PC-9 (cell line): ENCODE measurements around the gene MMAB. TPM values are rescaled to one million over a fixed set of nuclear protein-coding genes. Genes with fewer than 3 reads are reported as not detected.
A peak's percentile ranks its signal among the peaks of the same experiment; 100 is the strongest.

Experiments used
- BruUV-seq: library from RNA; stranded (reverse); fragments of 400-500 nt; replicated peaks from 2 replicates; lab custom pipeline; 2021; lab: Mats Ljungman, UMichigan
- CTCF ChIA-PET: fragments of 300-600 bp; sonication (Branson Sonifier 250); formaldehyde crosslinking; loops from one replicate; lab custom pipeline; 2022; ENCODE audit warnings: antibody characterized with exemption; lab: Charles Lee
- POLR2A ChIA-PET: fragments of 300-600 bp; sonication (Branson Sonifier 250); formaldehyde crosslinking; loops from one replicate; lab custom pipeline; 2022; ENCODE audit warnings: antibody characterized with exemption; ENCODE audit not compliant: unreplicated experiment; lab: Charles Lee
- DNase-seq, 2 experiments: peaks; one replicate each; pipeline versions ENCODE4 v3.0.0 to v3.0.0-alpha.2; 2015 to 2022; ENCODE audit warnings: mixed read lengths in 1 of 2
- H2AFZ ChIP-seq: fragments of 200-600 bp; sonication (generic); 2 replicates; pipeline ENCODE4 v1.8.1; 2017; ENCODE audit warnings: antibody characterized with exemption
- H3F3A ChIP-seq: fragments of 200-600 bp; sonication (generic); 2 replicates; pipeline ENCODE4 v1.8.1; 2017; ENCODE audit warnings: antibody characterized with exemption, mild to moderate bottlenecking, low read depth; ENCODE audit not compliant: insufficient read depth
- H3K27ac ChIP-seq: fragments of 200-600 bp; sonication (generic); 2 replicates; pipeline ENCODE4 v1.6.1; 2016; ENCODE audit warnings: mixed run types
- H3K27me3 ChIP-seq: fragments of 200-600 bp; sonication (generic); 2 replicates; pipeline ENCODE4 v1.6.1; 2016; ENCODE audit warnings: low read depth, mixed run types; ENCODE audit not compliant: insufficient read depth
- H3K36me3 ChIP-seq: fragments of 200-600 bp; sonication (generic); 2 replicates; pipeline ENCODE4 v1.6.1; 2016; ENCODE audit warnings: low read depth, mixed run types
- H3K4me1 ChIP-seq: fragments of 200-600 bp; sonication (generic); replicated peaks from 2 replicates; pipeline ENCODE4 v1.6.1; 2016; ENCODE audit warnings: mixed run types; ENCODE audit not compliant: insufficient read depth
- H3K4me2 ChIP-seq: fragments of 200-600 bp; sonication (generic); 2 replicates; pipeline ENCODE4 v1.6.1; 2017; ENCODE audit warnings: mixed run types
- H3K4me3 ChIP-seq: fragments of 200-600 bp; sonication (generic); 2 replicates; pipeline ENCODE4 v1.6.1; 2016; ENCODE audit warnings: mixed run types
- H3K79me2 ChIP-seq: fragments of 200-600 bp; sonication (generic); 2 replicates; pipeline ENCODE4 v1.6.1; 2017; ENCODE audit warnings: low read depth, mixed run types
- H3K9me2 ChIP-seq: fragments of 200-600 bp; sonication (generic); 2 replicates; pipeline ENCODE4 v1.8.1; 2017; ENCODE audit warnings: mild to moderate bottlenecking; ENCODE audit not compliant: insufficient read depth
- H3K9me3 ChIP-seq: fragments of 200-600 bp; sonication (generic); 2 replicates; pipeline ENCODE4 v1.8.1; 2016; ENCODE audit warnings: low read depth; ENCODE audit not compliant: insufficient read depth
- H4K20me1 ChIP-seq: fragments of 200-600 bp; sonication (generic); 2 replicates; pipeline ENCODE4 v1.8.1; 2017; ENCODE audit not compliant: insufficient read depth
- EZH2 ChIP-seq: fragments of 200-600 bp; sonication (generic); IDR thresholded peaks from 2 replicates; pipeline ENCODE4 v1.8.0; 2017; ENCODE audit warnings: antibody characterized with exemption, low read depth
- intact Hi-C: fragments of 100-400 bp; cut with micrococcal nuclease; formaldehyde crosslinking; loops from one replicate; pipeline ENCODE4 v1.10.0; 2022; ENCODE audit not compliant: unreplicated experiment
- total RNA-seq: library from RNA; stranded (reverse); gene quantifications from 2 replicates; pipeline ENCODE4 v1.2.3, GENCODE V29; 2021
- TF ChIP-seq, protein P1 (sequence below): fragments of 200-600 bp; sonication (generic); conservative IDR thresholded peaks from 2 replicates; pipeline ENCODE4 v1.6.1; 2017; ENCODE audit warnings: mixed run types, antibody characterized with exemption, mild to moderate bottlenecking, moderate library complexity

The MMAB gene
- total RNA-seq, 1 experiment from 2014 or later, result 84.3 TPM

GRCh38 chr12:109547286-109547685 is 26.0 kb downstream of the MMAB start:
- intact Hi-C loops, result no loop called here
- no peak overlapping the region for H2AFZ ChIP-seq
- no peaks in the 10 kb centered on the region for H3K79me2 ChIP-seq
- H4K20me1 ChIP-seq, result no peaks in the 10 kb centered on the region
- H3K27me3 ChIP-seq, result no peaks in the 10 kb centered on the region
- no peaks in the 10 kb centered on the region for H3K36me3 ChIP-seq
- TF ChIP-seq, protein P1, sequence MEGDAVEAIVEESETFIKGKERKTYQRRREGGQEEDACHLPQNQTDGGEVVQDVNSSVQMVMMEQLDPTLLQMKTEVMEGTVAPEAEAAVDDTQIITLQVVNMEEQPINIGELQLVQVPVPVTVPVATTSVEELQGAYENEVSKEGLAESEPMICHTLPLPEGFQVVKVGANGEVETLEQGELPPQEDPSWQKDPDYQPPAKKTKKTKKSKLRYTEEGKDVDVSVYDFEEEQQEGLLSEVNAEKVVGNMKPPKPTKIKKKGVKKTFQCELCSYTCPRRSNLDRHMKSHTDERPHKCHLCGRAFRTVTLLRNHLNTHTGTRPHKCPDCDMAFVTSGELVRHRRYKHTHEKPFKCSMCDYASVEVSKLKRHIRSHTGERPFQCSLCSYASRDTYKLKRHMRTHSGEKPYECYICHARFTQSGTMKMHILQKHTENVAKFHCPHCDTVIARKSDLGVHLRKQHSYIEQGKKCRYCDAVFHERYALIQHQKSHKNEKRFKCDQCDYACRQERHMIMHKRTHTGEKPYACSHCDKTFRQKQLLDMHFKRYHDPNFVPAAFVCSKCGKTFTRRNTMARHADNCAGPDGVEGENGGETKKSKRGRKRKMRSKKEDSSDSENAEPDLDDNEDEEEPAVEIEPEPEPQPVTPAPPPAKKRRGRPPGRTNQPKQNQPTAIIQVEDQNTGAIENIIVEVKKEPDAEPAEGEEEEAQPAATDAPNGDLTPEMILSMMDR, result no peak
- no peak for TF ChIP-seq EZH2
- POLR2A ChIA-PET, result no interaction called here
- peaks cover 16% of the 10 kb centered on the region; the same call in 1 of the 2 replicates for H3F3A ChIP-seq
- no TSS peak for BruUV-seq
- no peak for DNase-seq
- H3K9me2 ChIP-seq, result no peaks in the 10 kb centered on the region
- no peak overlapping the region for H3K27ac ChIP-seq
- no peak overlapping the region for H3K4me2 ChIP-seq
- no peak overlapping the region for H3K4me3 ChIP-seq
- no peaks in the 10 kb centered on the region for H3K9me3 ChIP-seq
- CTCF ChIA-PET, result no interaction called here
- H3K4me1 ChIP-seq, result peaks cover 18% of the 10 kb centered on the region

DNA sequence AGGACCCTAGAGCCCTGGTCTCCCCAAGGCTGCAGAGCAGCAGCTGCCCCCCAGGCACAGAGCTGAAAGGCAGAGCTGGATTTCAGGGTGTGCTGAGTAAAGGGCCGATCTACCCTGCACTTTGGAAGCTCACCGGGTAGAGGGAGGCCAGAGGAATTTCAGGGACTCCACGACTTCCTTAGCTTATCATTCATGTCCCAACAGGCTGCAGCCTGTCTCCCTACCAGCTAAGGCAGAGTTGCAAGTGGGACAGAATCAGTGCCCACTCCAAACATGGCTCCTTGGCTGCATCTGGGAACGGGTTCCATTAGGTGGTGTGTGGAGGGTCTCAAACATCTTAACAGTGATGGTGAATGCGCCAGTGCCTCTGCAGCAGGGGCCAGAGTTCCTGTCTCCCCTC is 27.5 kb downstream of the MMAB start:
- peaks cover 25% of the 10 kb centered on the region for H3K4me1 ChIP-seq
- no peaks in the 10 kb centered on the region for H3K36me3 ChIP-seq
- no peaks in the 10 kb centered on the region for H3K79me2 ChIP-seq
- H3K9me2 ChIP-seq, result no peaks in the 10 kb centered on the region
- ChIA-PET CTCF (no interaction called here), POLR2A (no interaction called here)
- no TSS peak for BruUV-seq
- no peak overlapping the region for H2AFZ ChIP-seq
- H3K27ac ChIP-seq, result peak overlapping the region; percentile 45
- no peak overlapping the region for H3K4me3 ChIP-seq
- no peak for DNase-seq
- H3K9me3 ChIP-seq, result no peaks in the 10 kb centered on the region
- H3K27me3 ChIP-seq, result no peaks in the 10 kb centered on the region
- intact Hi-C loops, result no loop called here
- peak overlapping the region; percentile 45 for H3K4me2 ChIP-seq
- H3F3A ChIP-seq, result peaks cover 16% of the 10 kb centered on the region; the same call in 1 of the 2 replicates
- TF ChIP-seq, protein P1, result no peak
- TF ChIP-seq EZH2, result no peak
- no peaks in the 10 kb centered on the region for H4K20me1 ChIP-seq

DNA sequence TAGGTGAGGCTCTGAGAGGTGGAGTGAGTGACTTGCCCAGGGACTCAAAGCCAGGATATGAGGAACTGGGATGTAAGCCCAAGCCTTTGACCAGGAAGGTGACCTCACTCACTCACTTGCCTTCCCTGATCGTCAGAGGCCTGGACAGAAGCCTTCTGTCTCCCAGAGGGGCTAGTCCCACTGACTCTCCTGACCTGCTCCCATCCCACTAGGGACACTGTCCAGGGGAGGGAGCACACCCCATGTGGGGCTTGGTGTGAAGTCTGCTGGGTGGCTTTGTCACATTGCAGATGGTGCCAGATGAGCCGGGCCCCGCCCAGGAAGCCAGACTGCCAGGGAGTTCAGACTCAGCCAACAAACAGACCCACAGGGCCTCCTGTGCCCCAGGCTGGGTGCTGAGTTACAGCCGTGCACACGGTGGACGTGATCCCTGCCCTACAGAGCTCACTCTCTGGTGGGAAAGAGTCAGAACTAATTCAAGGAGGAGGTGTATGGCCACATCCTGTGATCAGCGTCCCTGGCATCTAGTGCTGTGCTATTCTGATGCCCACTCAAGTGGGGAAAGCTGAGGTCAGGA is 28.3 kb downstream of the MMAB start:
- H3K27me3 ChIP-seq, result no peaks in the 10 kb centered on the region
- no TSS peak for BruUV-seq
- H3K79me2 ChIP-seq, result no peaks in the 10 kb centered on the region
- no peak for TF ChIP-seq EZH2
- TF ChIP-seq, protein P1, result no peak
- H3K4me3 ChIP-seq, result no peak overlapping the region
- ChIA-PET POLR2A (no interaction called here), CTCF (interaction anchor here (0.6 kb wide), 1 partner anchor 38 kb away, joined by 3 read pairs; no protein-coding TSS in a partner anchor)
- H3K36me3 ChIP-seq, result no peaks in the 10 kb centered on the region
- H4K20me1 ChIP-seq, result no peaks in the 10 kb centered on the region
- peaks cover 25% of the 10 kb centered on the region for H3K4me1 ChIP-seq
- intact Hi-C loops, result no loop called here
- H3K9me3 ChIP-seq, result no peaks in the 10 kb centered on the region
- H3F3A ChIP-seq, result peaks cover 16% of the 10 kb centered on the region; the same call in 1 of the 2 replicates
- peak; percentile 52 to 77 for DNase-seq
- peak overlapping the region; percentile 45 for H3K27ac ChIP-seq
- peak overlapping the region; percentile 61; the same call in 1 of the 2 replicates for H2AFZ ChIP-seq
- no peaks in the 10 kb centered on the region for H3K9me2 ChIP-seq
- peak overlapping the region; percentile 45 for H3K4me2 ChIP-seq
